ENCODE measurements around the gene CA10.

Gene CA10

DNA sequence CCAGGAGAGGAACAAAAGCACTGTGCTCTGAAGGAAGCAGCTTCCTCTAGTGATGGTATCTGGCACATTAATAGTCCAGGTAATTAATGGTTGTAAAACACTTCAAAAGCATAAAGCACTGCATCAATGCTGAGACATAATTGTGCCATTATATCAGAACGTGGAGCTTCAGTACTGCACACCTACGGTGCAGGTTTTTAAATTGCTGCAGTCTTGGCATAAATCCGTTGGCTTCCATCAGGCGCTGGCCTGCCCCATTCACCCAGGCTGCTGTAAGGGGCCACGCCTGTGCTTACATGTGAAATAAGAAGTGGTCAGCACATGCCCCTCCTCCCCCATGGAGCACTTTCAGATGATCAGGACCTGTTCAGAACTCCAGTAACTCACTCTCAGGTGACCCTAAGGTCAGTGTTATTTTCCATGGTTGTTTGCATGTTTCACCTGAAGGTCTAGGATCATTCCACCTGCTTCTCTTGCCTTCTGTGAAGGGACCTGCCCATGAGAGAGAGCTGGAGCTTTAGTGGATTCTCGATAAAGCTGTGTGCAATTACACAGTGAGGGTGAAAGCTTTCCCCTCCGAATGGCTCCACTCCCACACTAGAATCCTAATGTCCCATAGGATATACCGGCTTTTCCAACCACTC is 345.3 kb downstream of the CA10 start:
- DNase-seq: no peak

DNA sequence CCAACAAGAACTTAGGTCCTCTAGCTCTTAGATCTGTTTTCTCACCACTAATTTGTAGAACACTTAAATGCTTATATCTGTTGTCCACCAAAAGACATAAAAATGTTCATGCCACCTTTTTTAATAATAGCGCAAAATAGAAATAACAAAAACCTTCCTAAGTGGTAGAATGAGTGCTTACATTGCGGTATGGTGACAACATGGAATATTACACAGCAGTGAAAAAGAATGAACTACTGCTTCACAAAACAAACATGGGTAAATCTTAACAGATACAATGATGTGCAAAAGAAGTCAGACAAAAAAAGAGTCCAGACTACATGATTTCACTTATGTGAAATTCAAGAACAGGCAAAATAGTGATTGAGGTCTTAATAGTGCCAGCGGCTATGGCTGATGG is 351.1 kb downstream of the CA10 start:
- DNase-seq: no peak

DNA sequence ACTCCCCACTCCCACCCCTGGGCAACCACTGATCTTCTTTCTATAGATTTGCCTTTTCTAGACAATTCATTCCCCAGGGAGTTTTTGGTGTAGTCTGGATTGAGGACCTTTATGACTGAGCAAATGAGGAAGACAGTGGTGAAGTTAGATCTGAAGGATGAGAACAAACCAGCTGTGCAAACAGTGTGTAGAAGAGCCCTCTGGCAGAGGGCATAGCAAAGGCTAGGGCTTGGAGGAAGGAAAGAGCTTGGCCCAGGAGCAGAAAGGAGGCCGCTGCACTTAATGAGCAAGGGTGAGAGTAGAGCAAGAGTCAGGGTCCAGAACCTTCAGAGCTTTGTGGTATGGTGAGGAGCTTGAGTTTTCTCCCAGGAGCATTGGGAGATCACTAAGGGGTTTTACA is 352.7 kb downstream of the CA10 start:
- DNase-seq: no peak

DNA sequence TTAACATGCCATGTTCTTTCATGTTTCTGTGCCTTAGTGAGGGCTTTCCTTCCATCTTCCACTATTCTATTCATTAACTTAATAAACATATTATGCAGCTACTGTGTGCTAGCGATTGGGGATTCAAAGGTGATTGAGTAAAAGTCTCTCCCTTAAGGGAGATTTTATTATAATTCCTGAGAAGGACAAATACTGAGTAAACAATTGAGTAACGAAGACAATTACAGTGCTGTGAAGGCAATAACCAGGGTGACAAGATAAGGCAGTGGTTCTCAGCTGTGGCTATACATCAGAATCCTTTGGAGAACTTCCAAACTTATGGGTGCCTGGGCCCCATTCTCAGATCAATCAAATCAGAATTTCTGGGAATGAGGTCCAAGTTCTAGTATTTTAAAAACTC is 353.3 kb downstream of the CA10 start:
- DNase-seq: no peak

DNA sequence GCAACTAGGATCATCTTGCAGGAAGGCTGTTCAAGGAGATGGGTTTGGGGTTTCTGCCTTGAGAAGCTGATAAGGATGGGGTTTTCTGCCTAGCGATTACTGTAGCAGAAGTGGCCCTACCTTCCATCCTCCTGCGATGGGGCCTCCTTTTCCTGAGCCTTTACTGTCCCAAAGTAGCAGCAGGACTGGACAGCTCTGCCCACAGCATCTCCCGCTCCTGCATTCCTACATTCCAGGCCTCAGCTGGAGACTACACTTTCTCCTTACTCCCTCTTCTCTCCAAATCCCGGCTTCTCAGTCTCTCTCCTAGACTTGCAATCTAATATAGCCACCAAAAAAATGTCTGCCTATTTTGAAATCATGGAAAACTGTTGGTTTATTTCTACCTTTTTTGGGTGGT is 355.4 kb downstream of the CA10 start:
- DNase-seq: no peak

DNA sequence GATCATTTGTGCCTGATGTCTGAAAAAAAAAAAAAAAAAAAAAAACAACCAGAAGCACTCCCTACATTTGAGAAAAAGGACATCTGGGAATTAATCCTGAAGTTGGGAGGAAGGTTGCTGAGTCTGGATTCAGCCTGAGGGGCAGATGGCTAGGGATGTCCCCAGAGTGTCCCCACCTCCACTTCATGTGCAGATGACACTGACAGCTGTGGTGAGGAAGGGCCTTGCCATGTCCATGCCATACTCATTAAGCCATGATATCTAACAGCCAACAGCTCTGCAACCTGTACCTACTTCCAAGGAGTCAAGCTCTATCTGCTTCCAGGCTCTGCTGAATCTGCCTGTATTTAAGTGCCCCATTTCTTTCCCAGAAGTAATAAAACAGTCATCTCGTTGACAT is 356.0 kb downstream of the CA10 start:
- no peak for DNase-seq

DNA sequence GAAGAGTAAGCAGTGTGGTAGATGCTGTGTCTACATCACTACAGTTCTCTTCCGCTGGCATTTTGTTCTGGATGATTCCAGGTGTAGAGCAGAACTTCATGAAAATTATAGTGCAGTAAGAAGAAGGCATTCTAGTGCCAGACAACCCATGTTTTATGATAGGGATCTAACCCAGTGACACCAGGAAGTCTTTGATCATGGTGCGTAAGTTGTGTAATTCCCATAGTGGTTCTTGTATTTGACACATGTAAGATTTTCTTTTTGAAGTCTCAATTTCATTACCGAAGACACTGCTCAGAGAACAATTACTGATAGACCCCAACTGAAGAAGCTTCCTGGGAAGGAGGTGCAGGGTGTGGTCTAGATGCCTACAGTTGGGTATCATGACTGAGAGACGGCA is 356.9 kb downstream of the CA10 start:
- DNase-seq: no peak

DNA sequence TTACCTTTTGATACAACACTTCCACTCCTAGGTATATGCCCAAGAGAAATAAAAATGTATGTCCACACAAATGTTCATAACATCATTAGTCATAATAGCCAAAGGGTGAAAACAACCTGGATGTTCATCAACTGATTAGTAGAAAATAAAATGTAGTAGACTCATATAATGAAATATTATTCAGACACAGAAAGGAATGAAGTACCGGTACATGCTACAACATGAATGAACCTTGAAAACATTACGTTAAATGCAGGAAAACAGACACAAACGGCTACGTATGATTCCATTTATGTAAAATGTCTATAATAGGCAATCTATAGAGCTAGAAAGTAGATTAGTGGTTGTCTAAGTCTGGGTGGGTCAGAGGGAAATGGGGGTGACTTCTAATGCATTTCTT is 358.5 kb downstream of the CA10 start:
- DNase-seq: no peak

DNA sequence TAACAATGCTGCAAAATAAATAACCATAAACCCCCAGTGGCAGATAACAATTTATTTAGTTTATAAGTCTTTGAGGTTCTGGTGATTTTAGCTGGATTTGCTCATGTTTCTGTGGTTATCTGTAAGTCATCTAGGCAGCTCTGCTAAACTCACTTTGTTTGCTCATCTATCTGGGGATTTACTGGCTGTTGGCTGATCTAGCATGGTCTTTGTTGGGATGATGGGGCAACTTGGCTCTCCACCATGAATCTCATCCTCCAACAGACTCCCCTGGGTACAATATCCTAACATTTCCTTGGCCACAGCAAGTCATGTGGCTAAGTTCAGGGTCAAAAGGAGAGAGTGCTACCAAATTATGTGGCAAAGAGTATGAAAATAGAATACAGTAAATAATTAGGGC is 359.3 kb downstream of the CA10 start:
- no peak for DNase-seq

DNA sequence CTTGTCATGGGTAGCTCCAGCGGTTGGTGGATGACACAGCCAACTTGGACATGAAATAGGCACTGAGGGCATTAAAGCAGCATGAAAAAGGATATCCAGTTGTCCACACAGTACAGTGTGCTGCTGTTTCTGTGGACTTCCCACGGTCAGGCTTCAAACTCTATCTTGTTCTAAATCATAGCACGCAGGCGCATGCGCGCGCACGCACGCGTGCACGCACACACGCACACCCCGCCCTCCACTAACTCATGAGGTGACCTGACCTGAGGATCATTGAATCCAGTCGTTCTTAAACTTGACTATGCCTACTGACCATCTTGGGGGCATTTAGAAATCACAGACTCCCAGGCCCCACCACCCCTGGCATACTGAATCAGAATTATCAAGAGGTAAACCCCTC is 361.4 kb downstream of the CA10 start:
- no peak for DNase-seq

DNA sequence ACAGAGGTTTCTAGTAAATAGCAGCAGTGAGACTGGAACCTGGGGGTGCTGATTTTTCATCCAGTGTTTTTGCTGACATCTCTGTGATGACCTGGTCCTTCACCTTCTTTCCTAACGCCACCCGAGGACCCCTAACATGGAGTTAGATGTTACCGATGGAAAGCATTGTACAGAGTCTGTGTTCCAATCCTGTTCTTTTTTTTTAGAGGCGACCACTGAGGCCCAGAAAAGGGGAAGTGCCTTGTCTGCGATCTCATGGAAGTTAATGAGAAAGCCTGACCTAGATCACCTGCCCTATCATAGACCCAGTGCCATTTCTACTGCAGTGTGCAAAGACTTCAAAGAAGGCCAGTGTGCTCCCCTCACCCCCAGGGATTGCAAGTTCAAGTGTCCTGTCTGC is 362.5 kb downstream of the CA10 start:
- no peak for DNase-seq

DNA sequence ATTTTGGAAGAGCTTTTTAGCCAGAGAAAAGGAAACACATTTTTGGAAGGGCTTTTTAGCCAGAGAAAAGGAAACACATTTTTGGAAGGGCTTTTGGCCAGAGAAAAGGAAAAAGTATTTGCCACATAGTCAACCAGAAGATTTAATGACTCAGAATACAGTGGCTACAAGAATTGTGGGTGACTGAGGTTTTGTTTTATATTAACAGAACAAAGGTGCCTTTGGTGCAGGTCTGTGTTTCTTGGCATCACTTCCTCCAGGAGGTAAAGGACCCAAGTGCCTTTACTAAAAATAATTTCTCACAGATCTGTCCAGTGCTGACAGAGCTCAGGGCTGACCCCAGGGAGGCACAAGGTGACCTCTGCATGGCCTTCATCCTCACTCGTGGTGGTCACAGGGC is 363.1 kb downstream of the CA10 start:
- DNase-seq: no peak

DNA sequence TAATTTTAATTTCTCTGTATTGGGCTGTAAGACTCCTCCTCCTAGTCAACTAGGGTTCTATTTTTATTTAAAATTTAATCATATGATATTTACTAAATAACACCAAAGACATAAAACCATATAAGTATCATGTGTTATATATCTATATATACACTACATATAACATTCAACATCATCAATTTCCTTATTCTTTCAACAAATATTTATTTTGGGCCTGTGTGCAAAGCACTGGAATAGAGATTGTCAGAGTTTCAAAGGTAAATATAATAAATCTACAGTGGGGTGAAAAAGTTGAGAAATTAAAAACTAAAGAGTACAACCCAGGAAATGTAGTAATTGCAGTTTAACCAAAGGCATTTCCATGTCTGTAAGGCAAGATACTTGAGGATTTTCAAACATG is 364.0 kb downstream of the CA10 start:
- no peak for DNase-seq

DNA sequence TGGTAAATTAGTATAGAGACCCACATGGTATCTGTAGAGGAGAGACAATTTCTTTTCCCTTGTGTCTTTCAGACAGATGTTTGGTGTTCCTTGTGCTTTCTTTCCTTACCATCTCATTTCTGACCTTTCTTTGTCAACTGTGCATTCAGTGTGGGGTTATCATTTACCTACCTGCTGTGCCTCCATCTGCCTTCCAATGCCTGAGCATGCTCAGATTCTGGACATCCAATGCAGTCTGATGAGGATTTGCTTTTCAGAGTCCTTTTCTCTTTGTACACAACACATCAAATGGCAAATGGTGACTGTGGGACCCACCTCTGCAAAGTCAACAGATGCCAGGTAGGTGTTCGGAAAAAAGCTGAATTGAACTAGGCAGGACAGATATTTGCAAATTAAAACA is 364.8 kb downstream of the CA10 start:
- no peak for DNase-seq

DNA sequence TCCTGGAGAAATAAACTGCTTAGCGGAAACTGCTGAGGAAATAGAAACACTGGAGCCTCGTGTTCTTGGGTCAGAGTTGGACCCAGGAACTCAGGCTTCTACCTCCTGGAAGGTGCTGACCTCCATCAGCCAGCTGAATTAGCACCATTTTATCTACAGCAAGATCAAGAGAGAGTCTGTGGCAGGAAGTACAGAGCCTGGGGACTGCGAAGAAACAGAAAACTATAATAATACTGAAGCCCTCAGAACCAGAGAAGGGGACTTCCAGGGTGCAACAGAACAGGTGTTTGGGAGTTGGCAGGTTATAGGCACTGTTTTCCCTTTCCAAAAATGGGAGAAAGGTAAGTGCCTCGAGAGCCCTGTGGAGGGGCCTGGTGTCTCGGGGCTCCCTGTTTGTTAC is 379.7 kb downstream of the CA10 start:
- no peak for DNase-seq

DNA sequence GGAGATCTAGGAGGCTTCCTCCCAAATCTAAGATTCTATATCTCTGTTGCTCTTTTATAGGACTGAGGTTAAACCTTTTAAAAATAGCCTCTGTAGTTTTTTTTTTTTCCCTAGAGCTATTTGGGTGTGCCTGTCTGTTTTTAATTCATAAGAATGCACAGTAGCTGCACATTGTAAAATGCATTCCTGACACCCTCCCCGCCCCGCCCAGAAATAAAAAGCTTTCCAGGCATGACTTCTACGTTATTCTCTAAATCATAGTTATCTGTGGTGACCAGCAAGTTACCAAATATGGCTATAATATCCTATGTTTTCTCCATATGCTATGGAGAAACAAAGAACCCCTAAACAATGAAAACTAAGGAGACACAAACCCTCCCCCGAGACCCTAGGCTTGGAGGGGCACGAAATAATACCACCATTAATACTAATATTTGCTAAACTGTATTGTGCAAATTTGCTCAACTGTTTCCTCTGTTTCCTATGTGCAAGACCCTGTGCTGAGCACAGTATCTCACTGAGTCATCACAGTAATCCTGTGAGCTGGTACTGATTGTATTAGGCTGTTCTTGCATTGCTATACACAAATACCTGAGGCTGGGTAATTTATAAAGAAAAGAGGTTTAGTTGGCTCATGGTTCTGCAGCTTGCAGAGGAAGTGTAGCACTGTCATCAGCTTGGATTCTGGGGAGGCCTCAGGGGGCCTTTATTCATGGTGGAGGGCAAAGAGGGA is 388.3 kb downstream of the CA10 start:
- no peak for DNase-seq

DNA sequence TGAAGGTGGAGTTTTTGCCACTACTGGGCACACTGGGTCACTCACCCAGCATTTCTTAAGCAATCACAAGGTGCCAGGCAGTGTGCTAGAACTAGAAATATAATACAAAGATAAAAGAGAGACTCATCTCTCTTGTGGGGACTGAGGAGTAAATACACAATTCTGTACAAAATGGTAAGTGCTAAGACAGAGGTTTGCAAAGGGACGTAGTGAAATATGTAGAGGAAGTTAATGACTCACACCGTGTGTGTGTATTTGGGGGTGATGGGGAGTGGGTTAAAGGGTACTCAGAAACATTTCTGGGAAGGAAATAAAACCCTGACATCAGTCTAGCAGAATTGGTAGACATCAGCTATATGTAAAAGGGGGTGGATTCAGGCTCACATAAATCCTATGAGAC is 389.3 kb downstream of the CA10 start:
- no peak for DNase-seq

DNA sequence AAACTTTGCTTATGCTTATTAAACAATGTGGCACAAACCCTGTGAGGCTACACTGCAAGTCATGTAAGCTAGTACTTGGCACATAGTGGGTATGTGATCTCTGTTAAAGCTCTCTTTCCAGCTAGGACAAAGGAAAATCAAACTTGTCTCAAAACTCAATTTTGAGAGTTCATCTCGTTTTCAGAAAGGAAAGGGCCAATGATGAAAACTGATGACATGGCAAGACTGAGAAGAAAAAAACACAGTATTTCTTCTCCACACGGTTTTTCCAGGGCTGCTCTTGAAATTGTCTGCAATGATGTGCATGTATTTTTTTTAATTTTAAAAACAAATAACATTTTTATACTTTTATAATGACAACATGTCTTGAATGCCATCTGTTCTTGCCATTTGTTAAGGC is 389.8 kb downstream of the CA10 start:
- DNase-seq: no peak

DNA sequence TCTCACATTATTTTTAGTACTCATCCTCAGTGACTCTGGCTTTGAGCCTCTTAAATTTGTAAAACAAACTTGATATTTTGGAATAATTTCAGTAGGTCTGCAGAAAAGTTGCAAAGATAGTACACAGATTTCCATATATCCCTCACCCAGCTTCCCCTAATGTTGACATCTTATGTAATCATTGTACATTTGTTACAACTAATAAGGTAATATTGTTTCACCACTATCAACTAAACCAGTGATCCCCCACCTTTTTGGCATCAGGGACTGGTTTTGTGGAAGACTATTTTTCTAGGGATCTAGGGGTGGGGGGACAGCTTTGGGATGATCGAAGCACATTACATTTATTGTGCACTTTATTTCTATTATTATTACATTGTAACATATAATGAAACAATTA is 391.2 kb downstream of the CA10 start:
- no peak for DNase-seq

DNA sequence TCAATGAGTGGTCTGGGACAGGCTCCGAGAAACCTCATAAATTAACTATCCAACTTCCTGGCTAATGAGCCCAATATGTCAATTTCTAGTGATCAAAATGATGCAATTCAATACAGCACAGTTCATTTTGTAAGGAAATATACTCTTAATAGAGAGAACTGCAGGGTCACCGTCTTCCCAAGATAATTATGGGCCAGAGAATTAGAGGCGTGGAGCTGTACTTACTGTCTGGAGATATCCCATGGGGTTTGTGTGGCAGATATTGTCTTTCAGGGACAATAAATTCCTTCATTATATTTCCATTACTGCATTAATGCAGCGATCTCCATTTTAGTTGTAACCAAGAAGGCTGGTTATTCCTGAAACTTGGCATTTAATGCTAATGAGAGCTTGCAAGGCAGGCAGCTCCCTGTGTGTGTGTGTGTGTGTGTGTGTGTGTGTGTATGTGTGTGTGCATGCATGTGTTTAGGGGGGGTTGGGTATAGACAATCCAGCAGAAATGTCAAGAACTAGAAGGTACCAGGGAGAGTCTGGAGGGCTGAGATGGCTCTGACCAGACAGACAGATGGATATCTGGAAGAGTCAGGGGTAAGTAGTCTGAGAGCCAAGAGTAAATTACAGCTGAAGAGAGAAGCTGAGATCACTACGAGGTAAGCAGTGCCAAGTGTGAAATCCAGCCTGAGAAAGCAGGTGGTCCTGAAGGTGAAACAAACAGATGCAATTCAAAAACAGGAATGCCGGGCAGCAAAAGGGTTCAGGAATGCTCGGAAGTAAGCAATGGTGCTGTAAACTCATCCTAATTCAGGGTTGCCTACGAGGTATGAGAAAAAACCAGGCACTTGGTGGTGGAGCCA is 393.0 kb downstream of the CA10 start:
- no peak for DNase-seq

DNA sequence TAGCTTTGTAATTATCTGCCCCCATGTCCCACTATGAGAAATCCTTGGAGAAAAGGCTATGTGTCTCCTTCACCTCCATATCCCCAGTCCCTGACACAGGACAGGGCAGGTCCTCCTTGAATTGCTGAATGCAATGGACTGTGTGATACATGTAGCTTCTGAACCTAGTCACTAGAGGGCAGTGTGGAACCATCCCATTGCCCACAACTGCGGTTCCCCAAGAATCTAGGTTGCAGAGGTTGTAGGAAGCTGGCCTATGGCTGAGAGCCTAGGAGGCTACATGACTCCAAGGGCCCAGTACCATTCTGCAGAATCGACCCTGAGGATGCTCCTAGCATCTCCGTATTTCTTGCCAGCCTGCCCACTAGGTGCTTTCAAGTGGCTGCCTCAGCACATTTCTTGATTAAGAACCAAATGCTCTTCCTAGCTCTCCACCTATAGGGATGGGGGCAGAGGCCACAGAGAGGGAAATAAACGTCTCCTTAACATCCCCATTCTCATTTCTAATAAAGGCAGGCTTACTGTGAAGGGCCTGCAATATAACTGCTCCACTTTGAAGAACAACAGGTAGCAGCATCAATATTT is 394.0 kb downstream of the CA10 start:
- DNase-seq: peak; percentile 71

DNA sequence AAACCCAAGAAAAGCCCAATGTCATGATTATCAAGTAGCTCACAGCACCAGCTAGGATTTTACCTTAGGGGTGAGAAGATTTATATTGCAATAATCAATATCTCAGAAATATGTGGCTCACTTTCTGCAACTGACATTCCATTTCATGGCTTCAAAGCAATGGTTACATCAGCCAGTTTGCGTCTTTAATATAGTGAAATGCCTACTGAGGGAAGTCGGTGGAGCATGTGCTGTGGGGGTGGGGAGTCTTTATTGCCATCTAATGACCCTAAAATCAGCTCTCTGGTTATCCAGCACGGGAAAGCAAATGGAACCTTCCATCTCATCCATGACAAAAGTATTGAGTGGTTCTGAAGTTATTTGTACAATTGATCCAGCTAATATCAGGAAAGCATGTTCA is 395.5 kb downstream of the CA10 start:
- no peak for DNase-seq

DNA sequence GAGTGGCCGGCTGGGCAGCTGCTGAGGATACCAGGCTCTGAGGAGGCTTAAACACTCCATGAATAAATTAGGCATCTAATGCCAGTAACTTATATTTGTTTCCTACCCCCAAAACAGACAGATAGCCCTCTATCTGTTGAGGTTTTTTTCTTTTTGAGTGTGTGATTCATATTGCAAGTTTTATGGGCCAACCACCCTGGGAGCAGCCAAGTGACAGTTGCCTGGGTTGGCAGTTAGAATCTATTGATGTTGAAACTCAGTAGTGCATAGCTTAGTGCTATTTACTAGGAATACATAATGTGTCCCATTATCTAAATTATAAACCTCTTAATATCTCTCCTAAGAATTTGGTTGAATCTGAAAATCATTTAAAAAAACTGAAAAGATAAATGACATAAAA is 397.4 kb downstream of the CA10 start:
- no peak for DNase-seq

DNA sequence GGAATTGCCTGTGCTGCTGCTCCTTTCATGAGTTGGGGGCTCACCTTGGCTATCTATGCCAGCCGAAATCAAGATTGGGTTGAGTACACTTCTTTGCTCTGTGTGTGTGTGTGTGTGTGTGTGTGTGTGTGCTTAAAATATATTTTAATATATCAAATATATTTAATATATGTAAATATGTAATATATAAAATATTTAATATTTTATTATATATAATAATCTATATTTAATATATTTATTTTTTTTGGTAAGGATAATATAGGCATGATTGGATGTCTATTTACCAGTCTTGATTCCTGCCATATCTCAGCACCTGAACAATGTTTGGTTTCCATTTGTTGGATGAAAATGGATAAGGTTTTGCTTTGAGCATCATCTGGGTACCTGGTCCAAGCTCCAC is 399.3 kb downstream of the CA10 start:
- DNase-seq: no peak

Measured in kidney glomerular epithelial cell (primary cell).